HUES6 (cell line): Measurements from ENCODE around the gene RBM33.

Source experiments
- H3K27ac ChIP-seq: 2 replicates; pipeline ENCODE4 v1.7.0; 2013; ENCODE audit warnings: low read depth, mild to moderate bottlenecking, low read length, inconsistent platforms
- H3K27me3 ChIP-seq: 2 replicates; pipeline ENCODE4 v1.6.1; 2013; ENCODE audit warnings: low read length; ENCODE audit not compliant: control insufficient read depth, insufficient read depth
- H3K36me3 ChIP-seq: 2 replicates; pipeline ENCODE4 v1.6.1; 2013; ENCODE audit warnings: low read length; ENCODE audit not compliant: control insufficient read depth, insufficient read depth
- H3K4me1 ChIP-seq: 2 replicates; pipeline ENCODE4 v1.6.1; 2013; ENCODE audit warnings: low read length; ENCODE audit not compliant: control insufficient read depth, insufficient read depth
- H3K4me3 ChIP-seq: 2 replicates; pipeline ENCODE4 v1.5.1; 2013; ENCODE audit warnings: low read depth, low read length
- H3K9ac ChIP-seq: one replicate; pipeline ENCODE4 v1.6.1; 2013; ENCODE audit warnings: mild to moderate bottlenecking, low read length
- H3K9me3 ChIP-seq: 2 replicates; pipeline ENCODE4 v1.6.1; 2013; ENCODE audit warnings: low read depth, low read length; ENCODE audit not compliant: control insufficient read depth, insufficient read depth

Gene RBM33

DNA sequence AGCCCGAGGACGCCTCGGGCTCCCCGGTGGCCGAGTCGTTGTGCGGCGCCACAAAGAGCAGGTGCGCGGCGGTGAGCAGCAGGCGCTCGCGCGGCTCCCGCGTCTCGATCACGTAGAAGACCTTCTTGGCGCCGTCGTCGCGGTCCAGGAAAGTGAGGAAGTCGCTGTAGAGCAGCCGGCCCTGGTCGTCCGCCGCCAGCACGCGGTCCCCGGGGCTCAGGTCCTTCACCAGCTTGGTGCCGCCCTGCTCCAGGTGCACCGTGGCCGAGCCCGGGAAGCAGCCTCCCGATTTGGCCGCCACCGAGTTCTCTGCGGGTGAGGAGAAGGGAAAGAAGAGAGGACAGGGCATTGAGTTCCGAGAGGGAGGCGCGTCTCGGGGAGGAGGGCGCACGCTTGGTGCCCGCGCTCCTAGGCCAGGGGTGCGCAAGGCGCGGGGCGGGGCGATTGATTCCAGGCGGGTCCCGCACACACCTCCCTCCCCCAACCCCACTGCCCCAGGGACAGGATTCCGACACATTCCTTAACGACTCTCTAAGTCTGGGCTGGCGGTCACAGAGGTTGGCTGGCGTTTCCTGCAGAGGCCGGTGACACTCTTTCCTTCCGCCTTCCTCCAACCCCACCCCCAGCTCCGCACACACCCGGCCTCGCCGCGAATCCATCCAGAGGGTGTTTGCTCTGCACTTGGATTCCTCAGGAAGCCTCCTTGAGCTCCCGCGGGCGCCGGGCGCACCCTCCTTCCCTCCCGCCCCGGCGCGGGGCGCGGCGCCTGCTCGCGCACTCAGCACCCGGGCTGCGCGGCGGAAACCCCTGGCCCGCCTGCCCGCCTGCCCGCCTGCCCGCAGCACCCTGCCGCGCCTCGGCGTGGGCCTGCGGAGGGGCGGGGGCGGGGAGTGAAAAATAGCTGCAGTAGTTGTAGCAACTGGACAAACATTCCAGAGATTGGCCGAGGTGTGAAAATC, 159.2 kb downstream of the RBM33 start:
- Histone ChIP-seq H3K4me3 (peak overlapping the region; percentile 55), H3K36me3 (no peaks in the 10 kb centered on the region), H3K27ac (no peak overlapping the region), H3K9ac (peak overlapping the region; percentile 52), H3K9me3 (no peaks in the 10 kb centered on the region), H3K4me1 (peaks cover 27% of the 10 kb centered on the region), H3K27me3 (peaks cover 99% of the 10 kb centered on the region)

DNA sequence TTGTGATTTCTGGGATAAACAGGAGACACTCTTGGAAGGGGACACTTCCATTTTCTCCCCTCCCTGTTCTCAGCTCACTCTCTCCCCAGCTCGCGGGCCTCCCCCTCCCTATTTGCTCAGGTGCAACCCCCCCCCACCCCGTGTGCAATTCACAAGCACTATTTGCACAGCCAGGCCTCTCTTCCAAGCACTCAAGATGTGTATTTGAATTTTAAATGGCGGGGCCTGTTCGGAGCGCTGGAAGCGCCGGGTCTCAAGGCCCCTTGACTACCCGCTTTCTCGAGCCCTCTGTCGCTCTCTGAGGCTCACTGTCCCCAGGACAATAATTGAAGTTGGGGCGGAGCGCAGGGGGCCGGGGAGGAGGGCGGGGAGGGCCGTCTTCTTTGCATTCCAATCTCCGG, 160.0 kb downstream of the RBM33 start:
- Histone ChIP-seq H3K36me3 (no peaks in the 10 kb centered on the region), H3K9ac (no peak overlapping the region), H3K4me3 (peak overlapping the region; percentile 55), H3K27ac (no peak overlapping the region), H3K27me3 (peaks cover 99% of the 10 kb centered on the region), H3K9me3 (no peaks in the 10 kb centered on the region), H3K4me1 (peaks cover 29% of the 10 kb centered on the region)

DNA sequence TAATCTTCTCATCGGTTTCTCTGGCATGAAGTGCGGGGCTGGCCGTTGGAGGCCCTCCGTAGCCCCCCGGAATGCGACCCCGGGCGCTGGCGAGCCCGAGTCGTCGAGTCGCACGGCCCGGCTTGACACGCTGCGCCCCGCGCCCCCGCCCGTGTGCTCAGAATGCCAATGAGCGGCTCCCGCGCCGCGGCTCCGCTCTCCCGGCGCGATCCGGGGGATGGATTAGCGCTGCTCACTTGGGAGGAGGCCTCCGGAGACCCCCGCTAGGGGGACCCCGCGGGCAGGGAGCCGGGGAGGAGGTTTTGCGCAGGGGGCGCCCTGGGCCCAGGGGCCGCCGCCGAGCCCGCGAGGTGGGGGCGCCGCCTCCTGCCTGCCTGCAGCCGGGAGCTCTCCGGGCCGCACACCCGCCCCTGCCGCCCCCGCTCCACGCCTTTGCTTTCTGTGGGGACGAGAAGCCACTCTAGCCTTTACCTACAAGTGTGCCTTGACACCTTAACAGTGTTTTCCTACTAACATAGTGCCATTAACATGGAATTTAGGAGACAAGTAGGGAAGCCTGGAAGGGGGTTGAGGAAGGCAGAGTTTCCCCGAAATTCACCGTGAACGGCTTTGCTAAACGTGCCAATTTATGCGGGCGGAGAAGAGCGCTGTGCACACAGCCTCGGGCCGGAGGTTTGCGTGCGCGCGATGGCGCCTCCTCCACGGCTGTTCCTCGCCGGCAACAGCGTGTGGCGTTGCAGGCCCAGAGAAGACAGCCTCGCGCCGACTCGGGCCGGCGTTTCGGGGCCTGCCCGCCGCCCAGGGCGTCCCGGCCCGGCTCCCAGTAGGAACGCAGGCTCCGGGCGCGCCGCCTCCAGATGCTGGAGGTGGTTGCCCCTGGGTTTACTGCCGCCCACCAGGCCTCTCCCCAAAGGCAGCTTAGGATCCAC, 160.7 kb downstream of the RBM33 start:
- H3K9me3 ChIP-seq = no peaks in the 10 kb centered on the region
- peaks cover 99% of the 10 kb centered on the region for H3K27me3 ChIP-seq
- no peak overlapping the region for H3K27ac ChIP-seq
- peak overlapping the region; percentile 59 for H3K9ac ChIP-seq
- H3K36me3 ChIP-seq = no peaks in the 10 kb centered on the region
- H3K4me3 ChIP-seq = peak overlapping the region; percentile 55
- peaks cover 32% of the 10 kb centered on the region for H3K4me1 ChIP-seq

DNA sequence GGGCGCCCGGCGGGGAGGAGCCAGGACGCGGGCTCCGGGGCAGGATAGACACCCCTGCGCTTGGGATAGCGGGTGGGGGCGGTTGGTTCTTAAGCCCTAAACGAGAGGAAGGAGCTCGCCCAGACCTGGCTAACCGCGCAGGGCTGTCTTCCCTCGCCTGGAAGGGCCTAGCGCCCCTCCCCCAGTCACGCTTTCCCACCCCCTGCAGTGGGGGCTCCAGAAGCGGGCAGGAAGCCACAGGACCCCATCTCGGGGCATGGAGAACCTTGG, 161.3 kb downstream of the RBM33 start:
- H3K27me3 ChIP-seq = peaks cover 99% of the 10 kb centered on the region
- no peak overlapping the region for H3K27ac ChIP-seq
- H3K9ac ChIP-seq = no peak overlapping the region
- peak overlapping the region; percentile 48 for H3K4me3 ChIP-seq
- H3K36me3 ChIP-seq = no peaks in the 10 kb centered on the region
- peaks cover 38% of the 10 kb centered on the region for H3K4me1 ChIP-seq
- no peaks in the 10 kb centered on the region for H3K9me3 ChIP-seq

DNA sequence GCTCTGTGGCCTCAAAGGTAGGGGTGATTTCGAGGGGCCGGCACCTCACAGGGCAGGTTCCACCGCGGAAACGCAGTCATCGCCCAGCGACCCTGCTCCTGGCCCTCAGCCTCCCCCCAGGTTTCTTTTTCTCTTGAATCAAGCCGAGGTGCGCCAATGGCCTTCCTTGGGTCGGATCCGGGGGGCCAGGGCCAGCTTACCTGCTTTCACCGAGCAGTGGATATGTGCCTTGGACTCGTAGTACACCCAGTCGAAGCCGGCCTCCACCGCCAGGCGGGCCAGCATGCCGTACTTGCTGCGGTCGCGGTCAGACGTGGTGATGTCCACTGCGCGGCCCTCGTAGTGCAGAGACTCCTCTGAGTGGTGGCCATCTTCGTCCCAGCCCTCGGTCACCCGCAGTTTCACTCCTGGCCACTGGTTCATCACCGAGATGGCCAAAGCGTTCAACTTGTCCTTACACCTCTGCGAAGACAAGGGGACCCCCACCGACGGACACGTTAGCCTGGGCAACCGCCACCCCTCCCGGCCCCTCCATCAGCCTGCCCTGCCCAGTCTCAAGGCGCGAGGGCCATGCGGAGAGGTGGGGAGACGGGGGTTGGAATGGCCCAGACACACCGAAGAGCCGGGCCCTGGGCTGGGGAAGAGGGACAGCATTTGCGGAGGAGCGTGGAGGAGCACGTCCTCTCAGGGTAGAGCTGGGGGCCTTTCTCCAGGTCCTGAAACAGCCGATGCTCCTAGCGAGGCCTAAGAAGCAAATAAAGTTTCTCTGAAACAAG, 161.8 kb downstream of the RBM33 start:
- H3K9ac ChIP-seq = no peak overlapping the region
- no peak overlapping the region for H3K27ac ChIP-seq
- H3K27me3 ChIP-seq = peaks cover 99% of the 10 kb centered on the region
- H3K4me3 ChIP-seq = peak overlapping the region; percentile 48
- peaks cover 43% of the 10 kb centered on the region for H3K4me1 ChIP-seq
- no peaks in the 10 kb centered on the region for H3K36me3 ChIP-seq
- no peaks in the 10 kb centered on the region for H3K9me3 ChIP-seq

DNA sequence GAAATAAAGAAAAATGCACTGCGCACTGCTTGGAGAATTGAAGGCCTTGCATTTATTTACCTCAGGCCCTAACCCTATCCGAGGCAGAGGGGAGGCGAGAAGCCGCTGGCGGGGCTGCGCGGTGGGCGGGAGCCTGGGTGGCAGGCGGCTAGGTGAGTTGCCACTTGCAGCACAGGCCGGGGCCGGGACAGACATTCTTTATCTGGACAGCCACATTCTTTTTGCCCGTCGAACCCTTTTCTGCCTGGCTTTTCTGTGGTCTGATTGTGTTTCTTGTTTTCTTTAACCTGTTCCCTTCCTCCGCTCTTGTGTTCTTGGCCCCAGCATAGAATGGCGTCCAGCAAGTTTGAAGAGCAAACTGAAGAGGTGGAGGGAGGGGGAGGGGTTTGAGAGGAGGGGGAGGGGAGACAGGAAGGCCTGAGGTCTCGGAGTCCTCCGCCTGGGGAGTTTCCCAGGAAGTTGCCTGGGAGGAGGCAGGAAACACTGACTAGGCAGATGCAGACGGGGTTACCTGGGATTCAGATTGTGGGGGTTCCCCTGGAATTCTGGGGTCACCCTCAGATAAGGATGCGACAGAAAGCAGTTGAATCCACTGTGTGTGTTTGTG, 162.7 kb downstream of the RBM33 start:
- no peaks in the 10 kb centered on the region for H3K36me3 ChIP-seq
- peaks cover 99% of the 10 kb centered on the region for H3K27me3 ChIP-seq
- H3K4me3 ChIP-seq = peak overlapping the region; percentile 56
- peak overlapping the region; percentile 39 for H3K9ac ChIP-seq
- no peaks in the 10 kb centered on the region for H3K9me3 ChIP-seq
- peaks cover 51% of the 10 kb centered on the region for H3K4me1 ChIP-seq
- H3K27ac ChIP-seq = no peak overlapping the region

DNA sequence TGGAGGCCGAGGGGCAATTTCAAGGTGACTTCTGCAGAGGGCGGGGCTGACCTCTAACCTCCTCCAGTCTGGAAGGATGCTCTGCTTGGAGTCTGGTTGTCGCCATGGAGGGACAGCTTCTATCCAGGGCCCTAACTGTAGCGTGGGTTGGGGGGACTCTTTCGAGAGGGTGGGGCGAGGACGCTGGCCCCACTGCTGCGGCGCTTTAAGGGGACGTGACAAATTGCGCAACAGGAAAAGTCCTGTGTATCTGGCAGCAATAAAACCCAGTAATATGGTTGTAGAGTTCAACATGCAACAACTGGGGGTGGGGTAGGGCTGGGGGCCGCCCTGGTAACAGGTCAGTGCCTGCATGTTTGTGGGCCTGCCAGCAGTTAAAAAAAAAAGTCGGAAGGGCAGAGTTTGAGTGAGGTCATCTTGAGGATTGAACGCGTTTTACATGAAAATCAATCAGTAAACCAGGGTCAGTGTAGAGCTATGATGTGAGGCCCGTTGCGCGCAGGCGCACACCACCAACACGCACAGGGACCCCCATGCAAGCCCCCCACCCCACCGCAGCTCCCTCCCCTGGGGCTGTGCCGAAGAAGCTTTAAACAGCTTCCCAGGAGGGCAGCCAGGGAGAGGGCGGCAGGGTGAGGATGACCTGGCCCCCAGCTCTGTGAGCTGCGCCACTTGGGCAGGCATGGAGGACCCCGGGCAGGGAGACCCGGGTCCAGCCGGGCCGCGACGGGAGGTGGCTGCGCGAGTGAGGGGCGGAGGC, 163.5 kb downstream of the RBM33 start:
- Histone ChIP-seq H3K27ac (no peak overlapping the region), H3K9me3 (no peaks in the 10 kb centered on the region), H3K27me3 (peaks cover 99% of the 10 kb centered on the region), H3K9ac (no peak overlapping the region), H3K36me3 (no peaks in the 10 kb centered on the region), H3K4me3 (peak overlapping the region; percentile 56), H3K4me1 (peaks cover 57% of the 10 kb centered on the region)

DNA sequence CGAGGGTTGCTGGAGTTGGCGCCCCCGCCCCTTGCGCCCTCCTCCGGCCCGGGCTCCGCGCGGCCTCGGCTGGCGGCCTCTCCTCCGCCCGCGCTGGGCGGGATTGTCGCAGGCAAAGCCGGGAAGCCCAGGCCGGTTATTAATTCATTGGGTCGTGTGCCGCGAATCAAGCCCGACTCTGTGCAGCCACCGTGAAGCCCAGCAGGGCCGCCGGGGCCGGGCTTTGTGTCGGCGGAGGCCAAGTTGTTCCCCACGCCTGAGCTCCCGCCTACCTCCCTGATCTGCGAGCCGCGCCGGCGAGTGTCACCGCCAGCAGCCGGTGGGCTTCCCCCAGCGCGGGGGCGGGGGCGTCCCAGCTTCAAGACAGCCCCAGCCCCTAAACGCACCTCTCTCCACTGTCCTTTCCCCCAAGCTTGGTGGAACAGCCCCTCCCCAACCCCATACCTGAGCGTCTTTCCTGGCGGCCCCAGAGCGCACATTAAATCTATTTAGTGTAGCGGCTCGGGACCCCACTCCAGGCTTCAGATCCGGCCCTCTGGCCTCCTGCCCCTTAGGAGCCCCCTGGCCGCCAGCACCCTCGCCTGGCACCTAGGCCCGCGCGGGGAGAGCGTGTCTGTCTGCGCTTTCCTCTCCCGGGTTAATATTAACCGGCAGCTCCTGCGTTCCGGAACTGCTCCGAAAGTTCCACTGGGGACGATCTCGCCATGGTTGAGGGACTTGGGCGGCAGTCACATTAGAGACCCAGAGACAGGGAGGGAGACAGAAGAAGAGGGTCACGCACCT, 164.3 kb downstream of the RBM33 start:
- Histone ChIP-seq H3K36me3 (no peaks in the 10 kb centered on the region), H3K9me3 (no peaks in the 10 kb centered on the region), H3K4me3 (peak overlapping the region; percentile 56), H3K27me3 (peaks cover 99% of the 10 kb centered on the region), H3K4me1 (peaks cover 58% of the 10 kb centered on the region), H3K27ac (no peak overlapping the region), H3K9ac (no peak overlapping the region)

DNA sequence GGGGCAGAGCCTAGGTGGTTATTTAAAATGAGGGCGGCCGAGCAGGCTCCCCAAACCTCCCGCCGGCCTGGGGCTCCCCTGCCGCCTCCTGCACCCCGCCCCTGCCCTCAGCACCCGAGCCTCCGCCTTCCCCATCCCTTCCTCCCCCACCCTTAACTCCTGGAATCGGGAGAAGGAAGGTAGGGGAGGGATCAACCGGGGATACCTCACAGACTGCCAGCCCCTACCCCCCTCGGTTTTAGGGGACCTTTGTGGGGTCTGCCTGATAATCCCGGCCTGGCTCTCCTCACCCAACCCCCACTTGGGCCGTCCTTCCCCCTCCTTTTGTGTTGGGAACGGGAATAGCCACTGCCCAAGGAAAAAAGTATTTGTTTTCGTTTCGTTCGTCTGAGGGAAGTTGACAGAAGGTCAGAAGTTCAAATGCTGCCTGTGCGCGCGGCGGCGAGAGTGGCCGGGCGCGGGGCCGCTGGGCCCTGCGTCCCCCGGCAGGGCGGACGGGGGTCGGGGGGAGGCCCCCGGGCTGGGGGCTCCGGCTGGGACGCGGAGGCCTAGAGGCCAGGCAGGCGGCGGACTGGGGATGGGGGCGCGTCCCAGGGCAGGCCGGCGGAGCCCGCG, 165.0 kb downstream of the RBM33 start:
- no peak overlapping the region for H3K9ac ChIP-seq
- peak overlapping the region; percentile 56 for H3K4me3 ChIP-seq
- peaks cover 99% of the 10 kb centered on the region for H3K27me3 ChIP-seq
- no peaks in the 10 kb centered on the region for H3K9me3 ChIP-seq
- no peak overlapping the region for H3K27ac ChIP-seq
- H3K36me3 ChIP-seq = no peaks in the 10 kb centered on the region
- peaks cover 63% of the 10 kb centered on the region for H3K4me1 ChIP-seq
